Ishikawa (cell line): Measurements from ENCODE around the gene DCTD.

Experiments
- EP300 ChIP-seq: IDR thresholded peaks from 2 replicates; pipeline ENCODE4 v1.6.1; 2012; ENCODE audit warnings: borderline replicate concordance
- FOXM1 ChIP-seq: IDR thresholded peaks from 2 replicates; pipeline ENCODE4 v1.6.1; 2012; ENCODE audit warnings: low read depth, borderline replicate concordance
- TAF1 ChIP-seq: IDR thresholded peaks from 2 replicates; pipeline ENCODE4 v1.6.1; 2012; ENCODE audit warnings: low read depth, mild to moderate bottlenecking
- TCF12 ChIP-seq: IDR thresholded peaks from 2 replicates; pipeline ENCODE4 v1.6.1; 2012; ENCODE audit warnings: low read depth
- TEAD4 ChIP-seq: IDR thresholded peaks from 2 replicates; pipeline ENCODE4 v1.6.1; 2012
- YY1 ChIP-seq: IDR thresholded peaks from 2 replicates; pipeline ENCODE4 v1.6.1; 2012; ENCODE audit warnings: low read depth

- TF ChIP-seq YY1: no peak
- no peak for TF ChIP-seq FOXM1
- no peak for TF ChIP-seq TCF12
- no peak for TF ChIP-seq TAF1
- no peak for TF ChIP-seq TEAD4
- no peak for TF ChIP-seq EP300
Observed at GRCh38 chr4:182960746-182961145, 43.6 kb upstream of the DCTD start.
